K562 (cell line): Measurements from ENCODE around the gene UGT8. TPM values are rescaled to one million over a fixed set of nuclear protein-coding genes. Genes with fewer than 3 reads are reported as not detected.

Experiments
- ATAC-seq: fragments of 200-7000 bp; cut with Tn5 transposase; 3 replicates; pipeline ENCODE4 v1.9.1; 2020; ENCODE audit warnings: moderate library complexity
- BruUV-seq: library from RNA; stranded (reverse); fragments of 400-500 nt; replicated peaks from 2 replicates; lab custom pipeline; 2021; lab: Mats Ljungman, UMichigan
- CTCF ChIA-PET: fragments of 300-600 bp; formaldehyde crosslinking; extraction: SDS; loops from one replicate; lab custom pipeline; 2021; ENCODE audit warnings: low intra/inter-chr PET ratio; lab: Yijun Ruan, JAX
- POLR2A ChIA-PET: fragments of 300-600, 350-650 bp; sonication (Branson Sonifier 250); formaldehyde crosslinking; extraction: SDS; loops from one replicate; lab custom pipeline; 2021; ENCODE audit warnings: antibody characterized with exemption, inconsistent platforms; lab: Yijun Ruan, JAX
- DNase-seq, 4 experiments: peaks; one replicate each; pipeline versions ENCODE4 v3.0.0 to v3.0.0-alpha.2; 2011 to 2018; ENCODE audit warnings: low spot score in 3 of 4, mixed read lengths in 3 of 4; ENCODE audit errors: extremely low read depth in 1 of 4
- FAIRE-seq: peaks from 2 replicates; lab custom pipeline; 2011; peaks lifted over from hg19 to GRCh38; lab: Jason Lieb, UNC
- H2AFZ ChIP-seq: 2 replicates; pipeline ENCODE4 v1.6.0; 2011; ENCODE audit warnings: low read depth, low read length, control low read depth, inconsistent platforms
- H3K27ac ChIP-seq: fragments of 200-600 bp; 3 replicates; pipeline ENCODE4 v1.8.0; 2011; ENCODE audit warnings: low read depth, mild to moderate bottlenecking, control low read depth, inconsistent platforms, low read length, moderate library complexity, mixed read lengths; ENCODE audit errors: extremely low read depth
- H3K27me3 ChIP-seq, 2 experiments: fragments of 300-600 bp in 1 of 2; 2 replicates in 1 of 2; 3 replicates in 1 of 2; pipeline versions ENCODE4 v1.6.0 to v1.8.0; 2011; ENCODE audit warnings: inconsistent platforms in 2 of 2, low read length in 2 of 2, mild to moderate bottlenecking in 1 of 2, mixed read lengths in 1 of 2, moderate library complexity in 1 of 2; ENCODE audit not compliant: control insufficient read depth in 2 of 2, insufficient read depth in 2 of 2
- H3K36me3 ChIP-seq: fragments of 300-600 bp; 3 replicates; pipeline ENCODE4 v1.8.0; 2011; ENCODE audit warnings: mild to moderate bottlenecking, low read length, inconsistent platforms; ENCODE audit not compliant: control insufficient read depth, insufficient read depth
- H3K4me1 ChIP-seq, 2 experiments: fragments of 200-600 bp in 1 of 2; replicated peaks in 1 of 2; 2 replicates in 1 of 2; 3 replicates in 1 of 2; pipeline versions ENCODE4 v1.5.1 to v1.8.0; 2011; ENCODE audit warnings: inconsistent platforms in 2 of 2, low read length in 2 of 2, mild to moderate bottlenecking in 1 of 2, mixed read lengths in 1 of 2, moderate library complexity in 1 of 2; ENCODE audit not compliant: control insufficient read depth in 2 of 2, insufficient read depth in 2 of 2
- H3K4me2 ChIP-seq: 2 replicates; pipeline ENCODE4 v1.6.1; 2011; ENCODE audit warnings: low read length, control low read depth, inconsistent platforms, mixed read lengths; ENCODE audit not compliant: insufficient read depth
- H3K4me3 ChIP-seq: fragments of 200-600 bp; sonication (generic), shearing (Covaris generic); 2 replicates; pipeline ENCODE4 v1.5.1; 2016; ENCODE audit warnings: control low read depth, inconsistent platforms
- H3K79me2 ChIP-seq: fragments of 200-600 bp; 3 replicates; pipeline ENCODE4 v1.8.0; 2011; ENCODE audit warnings: low read length, inconsistent platforms; ENCODE audit not compliant: control insufficient read depth, insufficient read depth
- H3K9ac ChIP-seq, 2 experiments: 2 replicates each; pipeline versions ENCODE4 v1.6.0 to v1.6.1; 2011; ENCODE audit warnings: low read depth in 2 of 2, low read length in 2 of 2, control low read depth in 1 of 2, inconsistent platforms in 1 of 2, mild to moderate bottlenecking in 1 of 2, mixed read lengths in 1 of 2; ENCODE audit not compliant: insufficient read depth in 1 of 2
- H3K9me1 ChIP-seq: one replicate; pipeline ENCODE4 v1.6.0; 2011; ENCODE audit warnings: inconsistent platforms, mild to moderate bottlenecking, low read length, moderate library complexity; ENCODE audit not compliant: control insufficient read depth, insufficient read depth
- H3K9me3 ChIP-seq: replicated peaks from 2 replicates; pipeline ENCODE4 v1.5.1; 2011; ENCODE audit warnings: low read depth, low read length, inconsistent platforms; ENCODE audit not compliant: control insufficient read depth, insufficient read depth
- H4K20me1 ChIP-seq: replicated peaks from 2 replicates; pipeline ENCODE4 v1.6.1; 2011; ENCODE audit warnings: low read length, inconsistent platforms, mixed read lengths; ENCODE audit not compliant: control insufficient read depth, insufficient read depth
- MYC ChIP-seq, 2 experiments: fragments of 250-450 bp in 1 of 2; sonication (Bioruptor Pico) in 1 of 2; IDR thresholded peaks; 2 replicates each; pipeline versions ENCODE4 v1.5.1 to v1.6.1; 2012 to 2021; ENCODE audit warnings: low read depth in 2 of 2, borderline replicate concordance in 1 of 2, improper control_type of control experiment in 1 of 2, low read length in 1 of 2, mild to moderate bottlenecking in 1 of 2, moderate library complexity in 1 of 2
- RFX5 ChIP-seq: IDR thresholded peaks from 2 replicates; pipeline ENCODE4 v1.6.1; 2011; ENCODE audit warnings: low read depth, mild to moderate bottlenecking, improper control_type of control experiment, low read length
- WGBS: fragments of 100-300 bp; shearing (Covaris generic); methylation state at CpG from one replicate; pipeline ENCODE4 v1.1.6; 2016; ENCODE audit warnings: low coverage, mixed read lengths; ENCODE audit not compliant: insufficient coverage; ENCODE audit errors: missing lambda C conversion rate; 5-methylcytosine and 5-hydroxymethylcytosine counted together
- in situ Hi-C: fragments of 300-500 bp; cut with MboI; formaldehyde crosslinking; loops from 4 replicates; pipeline ENCODE4 v1.15.0; 2018; ENCODE audit warnings: inconsistent platforms, mixed read lengths
- intact Hi-C: fragments of 100-400 bp; cut with micrococcal nuclease; formaldehyde crosslinking; loops from 2 replicates; pipeline ENCODE4 v1.14.2; 2022
- polyA plus RNA-seq, 8 experiments: library from polyadenylated mRNA; depleted of rRNA in 4 of 8; stranded (reverse) in 5 of 8; unstranded in 3 of 8; fragments of >200 nt; fragmentation: Nextera tagmentation in 2 of 8; fragmentation: Illumina TruSeq in 1 of 8; extraction: Ambion mirVana in 2 of 8; extraction: Trizol in 1 of 8; gene quantifications; 2 replicates each; pipeline versions ENCODE4 v1.2.1 to v1.2.3, GENCODE V29; 2011 to 2014; ENCODE audit warnings: inconsistent platforms in 1 of 8, missing spikeins in 1 of 8
- total RNA-seq, 7 experiments: library from RNA; depleted of rRNA in 6 of 7; stranded (reverse); fragments of >200 nt in 6 of 7; fragmentation: Illumina TruSeq in 2 of 7; extraction: Trizol in 2 of 7; gene quantifications; 2 replicates each; pipeline versions ENCODE4 v1.2.1 to v1.2.3, GENCODE V29; 2011 to 2021; ENCODE audit warnings: low replicate concordance in 1 of 7
- TF ChIP-seq, protein P1 (sequence below), 2 experiments: fragments of 450-650 bp in 1 of 2; sonication (generic) in 1 of 2; formaldehyde crosslinking in 1 of 2; IDR thresholded peaks in 1 of 2; conservative IDR thresholded peaks in 1 of 2; 2 replicates each; pipeline versions ENCODE4 v1.6.1 to v1.8.1; 2016 to 2023; ENCODE audit warnings: mild to moderate bottlenecking in 2 of 2, moderate library complexity in 2 of 2, inconsistent platforms in 1 of 2, missing genetic modification reagents in 1 of 2

UGT8 gene
- total and polyA plus RNA-seq, 9 of the 15 experiments (the other 6 are each of a cell fraction or from before 2014, with no cell fraction given), result 3.0 to 10.7 (median 6.0) TPM

DNA sequence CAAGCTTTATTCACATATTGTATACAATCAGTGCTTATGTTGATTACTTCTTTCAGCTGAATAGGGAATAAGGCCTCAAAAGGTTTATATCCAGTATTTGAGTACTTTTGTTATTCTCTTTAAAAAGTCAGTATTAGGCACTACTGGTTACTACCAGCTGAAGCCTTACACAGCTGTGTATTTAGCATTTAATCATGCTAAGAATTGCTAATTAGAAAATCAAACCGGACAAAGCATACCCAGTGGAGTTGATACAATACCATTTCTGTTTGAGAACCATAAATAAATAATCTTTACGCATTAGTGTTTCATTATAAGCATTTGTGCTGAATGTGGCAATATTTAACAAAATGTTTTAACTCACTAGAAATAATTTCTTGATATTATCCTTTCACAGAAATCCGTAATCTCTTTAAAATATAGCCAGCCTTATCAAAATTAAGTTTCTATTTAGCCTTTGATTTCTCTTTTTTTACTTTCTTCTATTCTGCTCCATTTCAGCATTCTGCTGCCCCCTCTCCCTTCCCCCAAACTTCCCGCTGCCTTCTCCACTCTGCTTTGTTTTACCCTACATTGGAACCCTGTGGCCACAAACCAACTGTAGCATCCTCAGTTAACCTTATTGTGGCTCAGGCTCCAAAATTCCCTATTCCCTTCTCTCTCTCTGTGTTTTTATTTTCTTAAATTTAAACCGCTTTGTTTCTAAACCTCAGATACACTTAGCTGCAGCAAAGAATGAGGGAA, 37.8 kb downstream of the UGT8 start:
- in situ Hi-C loops, result no loop called here
- Histone ChIP-seq H3K9me1 (no peaks in the 10 kb centered on the region), H3K27me3 (no peaks in the 10 kb centered on the region), H3K36me3 (no peaks in the 10 kb centered on the region), H3K9ac (no peak overlapping the region), H3K4me2 (no peak overlapping the region), H2AFZ (no peak overlapping the region), H3K4me1 (no peaks in the 10 kb centered on the region), H3K79me2 (no peaks in the 10 kb centered on the region; the same call in 2 of the 3 replicates), H3K9me3 (no peaks in the 10 kb centered on the region), H3K27ac (no peak overlapping the region), H4K20me1 (no peaks in the 10 kb centered on the region), H3K4me3 (no peak overlapping the region)
- ChIA-PET CTCF (no interaction called here), POLR2A (no interaction called here)
- TF ChIP-seq, protein P1, sequence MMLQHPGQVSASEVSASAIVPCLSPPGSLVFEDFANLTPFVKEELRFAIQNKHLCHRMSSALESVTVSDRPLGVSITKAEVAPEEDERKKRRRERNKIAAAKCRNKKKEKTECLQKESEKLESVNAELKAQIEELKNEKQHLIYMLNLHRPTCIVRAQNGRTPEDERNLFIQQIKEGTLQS (IDR thresholded peaks at IDR 0.05), result no peak
- TF ChIP-seq, protein P1 (CRISPR knock-in tag; conservative IDR thresholded peaks at IDR 0.05), result no peak
- TF ChIP-seq MYC (IDR thresholded peaks at IDR 0.05; ENCODE audit: low read depth, low read length) (no peak), MYC (CRISPR knock-in tag; IDR thresholded peaks at IDR 0.05; ENCODE audit: borderline replicate concordance, low read depth) (no peak), RFX5 (no peak)
- WGBS, result 34% methylated on average over 5 of the region's 5 CpGs
- no TSS peak for BruUV-seq
- FAIRE-seq (no peak), ATAC-seq (no peak), DNase-seq (no peak)
- intact Hi-C loops, result no loop called here
